Sigmoid colon (tissue), 7 donors: ENCODE results near the gene PRRT2. TPM values are rescaled to one million over a fixed set of nuclear protein-coding genes. Genes with fewer than 3 reads are reported as not detected.

Experiments
- DNase-seq: peaks from one replicate; pipeline ENCODE4 v3.0.0-alpha.2; 2019
- H3K27ac ChIP-seq, 4 donors: fragments of 200-600 bp; sonication (generic); one replicate each; pipeline ENCODE4 v1.5.1; 2016 to 2019; ENCODE audit warnings: mild to moderate bottlenecking in 1 of 4
- H3K27me3 ChIP-seq, 3 donors: fragments of 200-600 bp; sonication (generic); one replicate each; pipeline ENCODE4 v1.5.1; 2019; ENCODE audit warnings: mild to moderate bottlenecking in 1 of 3
- H3K36me3 ChIP-seq, 4 donors: fragments of 200-600 bp; sonication (generic); one replicate each; pipeline ENCODE4 v1.5.1; 2016 to 2019
- H3K4me1 ChIP-seq, 4 donors: fragments of 200-600 bp; sonication (generic); one replicate each; pipeline ENCODE4 v1.5.1; 2017 to 2019
- H3K4me3 ChIP-seq, 4 donors: fragments of 200-600 bp; sonication (generic); one replicate each; pipeline ENCODE4 v1.5.1; 2017 to 2019; ENCODE audit warnings: mild to moderate bottlenecking in 2 of 4, moderate library complexity in 1 of 4
- H3K9me3 ChIP-seq, 4 donors: fragments of 200-600 bp in 3 of 4; sonication (generic) in 3 of 4; one replicate each; pipeline versions ENCODE4 v1.5.1 to v1.6.1; 2013 to 2019
- CTCF ChIP-seq, 4 experiments: fragments of 450-650 bp in 3 of 4; fragments of 200-600 bp in 1 of 4; IDR thresholded peaks; one replicate each; pipeline ENCODE4 v1.5.1; 2016 to 2019; ENCODE audit warnings: antibody characterized with exemption in 4 of 4, mild to moderate bottlenecking in 3 of 4, moderate library complexity in 2 of 4
- EP300 ChIP-seq, 4 donors: sonication (generic); formaldehyde crosslinking; IDR thresholded peaks; one replicate each; pipeline ENCODE4 v1.6.1; 2017; ENCODE audit warnings: antibody characterized with exemption in 4 of 4
- POLR2A ChIP-seq, 2 donors: fragments of 450-650 bp; IDR thresholded peaks; one replicate each; pipeline ENCODE4 v1.6.1; 2016; ENCODE audit warnings: antibody characterized with exemption in 2 of 2, mild to moderate bottlenecking in 2 of 2, moderate library complexity in 2 of 2
- POLR2AphosphoS5 ChIP-seq, 4 donors: sonication (generic); formaldehyde crosslinking; IDR thresholded peaks; one replicate each; pipeline ENCODE4 v1.6.1; 2017; ENCODE audit warnings: antibody characterized with exemption in 4 of 4
- WGBS, 2 donors: extraction: QIAGEN DNeasy Blood & Tissue Kit; methylation state at CpG; one replicate each; pipeline ENCODE4 v1.1.7; 2013; 5-methylcytosine and 5-hydroxymethylcytosine counted together
- intact Hi-C: fragments of 100-400 bp; cut with DNase I; formaldehyde crosslinking; loops from one replicate; pipeline ENCODE4 v1.15.1; 2023
- polyA plus RNA-seq, 3 donors: library from polyadenylated mRNA; stranded (reverse); fragments of 200-250 nt; gene quantifications; one replicate each; pipeline ENCODE4 v1.2.3, GENCODE V29; 2013
- total RNA-seq, 4 donors: library from RNA; depleted of rRNA; stranded (reverse); fragments of >200 nt; gene quantifications; one replicate each; pipeline ENCODE4 v1.1.0, GENCODE V29; 2016
- donor health status: healthy with polysubstance abuse.
- donor health status: Bipolar disorder and iron deficiency.
- donor health status: healthy.

Gene PRRT2
- total RNA-seq (10 to 100 TPM in 2 of 4 donors, 1 to 10 TPM in 2; 5.4 to 22.7 (median 9.6) TPM), polyA plus RNA-seq (1 to 10 TPM in 1 of 3 donors, under 1 TPM in 1, not detected in 1; 0.69 to 2.2 TPM)

- Histone ChIP-seq H3K27me3 (no peaks in the 10 kb centered on the region), H3K36me3 (peaks cover 0 to 22% (median 8%) of the 10 kb centered on the region in 4 donors), H3K9me3 (no peaks in the 10 kb centered on the region), H3K4me3 (peak within 1 kb of the TSS; percentile 46 to 66 (median 60)), H3K4me1 (peaks cover 0 to 87% (median 79%) of the 10 kb centered on the region in 4 donors), H3K27ac (peak within 1 kb of the TSS; percentile 94 to 97 (median 95))
- DNase-seq, result peak; percentile 89
- intact Hi-C loops, result loop anchor here (5.0 to 10.0 kb wide), 3 partner anchors 255 to 843 kb away; partner anchors contain the start of genes ALDOA, FBRS, PRR14 and TBX6
- TF ChIP-seq EP300 (IDR thresholded peaks at IDR 0.05) (no peak), CTCF (IDR thresholded peaks at IDR 0.05) (no peak), POLR2AphosphoS5 (IDR thresholded peaks at IDR 0.05) (peak in 3 of 4 donors; percentile 4 to 58 (median 52)), POLR2A (IDR thresholded peaks at IDR 0.05) (no peak)
- WGBS, 2 donors, result 2 to 4% methylated on average over 69 of the region's 69 CpGs
These were observed at the start of gene PRRT2 for GRCh38 chr16:29811896-29812665. PRRT2 (plus strand) TSS chr16:29812193; CDS start chr16:29813055, 862 bp downstream.

- TF ChIP-seq POLR2AphosphoS5 (IDR thresholded peaks at IDR 0.05), result no peak
- TF ChIP-seq CTCF (IDR thresholded peaks at IDR 0.05), result no peak
- no peak for TF ChIP-seq EP300 (IDR thresholded peaks at IDR 0.05)
- no peak for TF ChIP-seq POLR2A (IDR thresholded peaks at IDR 0.05)
- 84 to 93% methylated on average over 6 of the region's 6 CpGs for WGBS, 2 donors
- DNase-seq, result no peak
- H3K9me3 ChIP-seq, result no peaks in the 10 kb centered on the region
- H3K36me3 ChIP-seq, result no peaks in the 10 kb centered on the region
- H3K4me1 ChIP-seq, result no peaks in the 10 kb centered on the region
- H3K4me3 ChIP-seq, result no peak overlapping the region
- intact Hi-C loops, result no loop called here
- H3K27me3 ChIP-seq, result no peaks in the 10 kb centered on the region
- no peak overlapping the region for H3K27ac ChIP-seq
These were observed 48.7 kb upstream of the PRRT2 start for GRCh38 chr16:29763326-29763725.

- Histone ChIP-seq H3K27ac (no peak overlapping the region), H3K36me3 (no peaks in the 10 kb centered on the region), H3K4me1 (no peaks in the 10 kb centered on the region), H3K27me3 (no peaks in the 10 kb centered on the region), H3K9me3 (no peaks in the 10 kb centered on the region), H3K4me3 (no peak overlapping the region)
- 17 to 67% methylated on average over 15 of the region's 15 CpGs for WGBS, 2 donors
- no peak for DNase-seq
- TF ChIP-seq POLR2A (IDR thresholded peaks at IDR 0.05) (no peak), POLR2AphosphoS5 (IDR thresholded peaks at IDR 0.05) (no peak), EP300 (IDR thresholded peaks at IDR 0.05) (no peak), CTCF (IDR thresholded peaks at IDR 0.05) (no peak)
- intact Hi-C loops, result no loop called here
These were observed 46.6 kb upstream of the PRRT2 start for GRCh38 chr16:29765167-29766032.

DNA sequence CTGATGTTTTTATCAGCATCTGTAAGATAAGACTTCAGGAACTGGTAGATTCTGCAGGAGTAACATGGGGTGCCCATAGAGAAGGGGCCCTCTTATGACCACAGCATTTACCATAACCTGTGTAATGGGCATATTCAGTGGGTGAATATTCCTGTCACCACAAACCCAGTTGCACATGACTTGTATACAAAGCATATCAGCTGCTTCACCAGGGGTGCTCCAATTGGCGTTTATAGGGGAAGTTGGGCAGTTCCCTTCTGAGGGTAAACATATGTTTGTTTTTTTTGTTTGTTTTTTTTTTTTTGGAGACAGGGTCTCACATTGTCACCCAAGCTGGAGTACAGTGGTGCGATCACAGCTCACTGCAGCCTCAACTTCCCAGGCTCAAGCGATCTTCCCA lies 45.4 kb upstream of the PRRT2 start:
- DNase-seq, result no peak
- H3K36me3 ChIP-seq, result no peaks in the 10 kb centered on the region
- no peaks in the 10 kb centered on the region for H3K27me3 ChIP-seq
- TF ChIP-seq EP300 (IDR thresholded peaks at IDR 0.05) (no peak), POLR2AphosphoS5 (IDR thresholded peaks at IDR 0.05) (no peak), CTCF (IDR thresholded peaks at IDR 0.05) (no peak), POLR2A (IDR thresholded peaks at IDR 0.05) (no peak)
- 90 to 91% methylated on average over 3 of the region's 3 CpGs for WGBS, 2 donors
- no peaks in the 10 kb centered on the region for H3K4me1 ChIP-seq
- no peak overlapping the region for H3K4me3 ChIP-seq
- no peak overlapping the region for H3K27ac ChIP-seq
- no peaks in the 10 kb centered on the region for H3K9me3 ChIP-seq
- intact Hi-C loops, result no loop called here
